DND-41 (cell line): Measurements from ENCODE around the gene CRISPLD2.

Source experiments
- ATAC-seq: fragments of 200-7000 bp; cut with Tn5 transposase; 3 replicates; pipeline ENCODE4 v1.9.1; 2021; ENCODE audit warnings: low read depth; ENCODE audit not compliant: insufficient read depth
- DNase-seq: peaks from one replicate; pipeline ENCODE4 v3.0.0-alpha.2; 2020
- H2AFZ ChIP-seq: 2 replicates; pipeline ENCODE4 v1.6.0; 2012; ENCODE audit warnings: low read depth, low read length
- H3K27ac ChIP-seq: 2 replicates; pipeline ENCODE4 v1.5.1; 2012; ENCODE audit warnings: low read length, inconsistent platforms
- H3K27me3 ChIP-seq: fragments of 200-600 bp; sonication (generic); 2 replicates; pipeline ENCODE4 v1.6.0; 2012; ENCODE audit warnings: low read length, mild to moderate bottlenecking, inconsistent platforms; ENCODE audit not compliant: insufficient read depth, poor library complexity
- H3K36me3 ChIP-seq: 2 replicates; pipeline ENCODE4 v1.5.1; 2012; ENCODE audit warnings: low read length, inconsistent platforms; ENCODE audit not compliant: insufficient read depth
- H3K4me1 ChIP-seq: 2 replicates; pipeline ENCODE4 v1.5.1; 2012; ENCODE audit warnings: mild to moderate bottlenecking, low read length; ENCODE audit not compliant: insufficient read depth
- H3K4me2 ChIP-seq: 2 replicates; pipeline ENCODE4 v1.6.0; 2012; ENCODE audit warnings: mild to moderate bottlenecking, moderate library complexity, low read length, inconsistent platforms; ENCODE audit not compliant: insufficient read depth
- H3K4me3 ChIP-seq, 2 experiments: fragments of 200-600 bp in 1 of 2; shearing (Covaris generic) in 1 of 2; 2 replicates each; pipeline ENCODE4 v1.5.1; 2012 to 2016; ENCODE audit warnings: inconsistent platforms in 2 of 2, low read length in 2 of 2, mild to moderate bottlenecking in 2 of 2, low read depth in 1 of 2, moderate library complexity in 1 of 2
- H3K79me2 ChIP-seq: 2 replicates; pipeline ENCODE4 v1.6.0; 2012; ENCODE audit warnings: low read length, inconsistent platforms; ENCODE audit not compliant: insufficient read depth
- H3K9ac ChIP-seq: 2 replicates; pipeline ENCODE4 v1.6.0; 2012; ENCODE audit warnings: low read depth, mild to moderate bottlenecking, inconsistent platforms, low read length, moderate library complexity
- H3K9me3 ChIP-seq: 2 replicates; pipeline ENCODE4 v1.5.1; 2012; ENCODE audit warnings: low read length, moderate library complexity, mild to moderate bottlenecking, inconsistent platforms; ENCODE audit not compliant: insufficient read depth, severe bottlenecking
- H4K20me1 ChIP-seq: 2 replicates; pipeline ENCODE4 v1.6.0; 2012; ENCODE audit warnings: low read length; ENCODE audit not compliant: insufficient read depth
- EZH2 ChIP-seq: IDR thresholded peaks from 3 replicates; pipeline ENCODE4 v1.6.1; 2012; ENCODE audit warnings: borderline replicate concordance, low read depth, mild to moderate bottlenecking, moderate library complexity, low read length, inconsistent platforms; ENCODE audit not compliant: severe bottlenecking
- TF ChIP-seq, protein P1 (sequence below): IDR thresholded peaks from 2 replicates; pipeline ENCODE4 v1.5.1; 2012; ENCODE audit warnings: borderline replicate concordance, low read length, moderate library complexity, mild to moderate bottlenecking; ENCODE audit not compliant: poor library complexity, severe bottlenecking; ENCODE audit errors: extremely low read depth

Gene CRISPLD2

DNA sequence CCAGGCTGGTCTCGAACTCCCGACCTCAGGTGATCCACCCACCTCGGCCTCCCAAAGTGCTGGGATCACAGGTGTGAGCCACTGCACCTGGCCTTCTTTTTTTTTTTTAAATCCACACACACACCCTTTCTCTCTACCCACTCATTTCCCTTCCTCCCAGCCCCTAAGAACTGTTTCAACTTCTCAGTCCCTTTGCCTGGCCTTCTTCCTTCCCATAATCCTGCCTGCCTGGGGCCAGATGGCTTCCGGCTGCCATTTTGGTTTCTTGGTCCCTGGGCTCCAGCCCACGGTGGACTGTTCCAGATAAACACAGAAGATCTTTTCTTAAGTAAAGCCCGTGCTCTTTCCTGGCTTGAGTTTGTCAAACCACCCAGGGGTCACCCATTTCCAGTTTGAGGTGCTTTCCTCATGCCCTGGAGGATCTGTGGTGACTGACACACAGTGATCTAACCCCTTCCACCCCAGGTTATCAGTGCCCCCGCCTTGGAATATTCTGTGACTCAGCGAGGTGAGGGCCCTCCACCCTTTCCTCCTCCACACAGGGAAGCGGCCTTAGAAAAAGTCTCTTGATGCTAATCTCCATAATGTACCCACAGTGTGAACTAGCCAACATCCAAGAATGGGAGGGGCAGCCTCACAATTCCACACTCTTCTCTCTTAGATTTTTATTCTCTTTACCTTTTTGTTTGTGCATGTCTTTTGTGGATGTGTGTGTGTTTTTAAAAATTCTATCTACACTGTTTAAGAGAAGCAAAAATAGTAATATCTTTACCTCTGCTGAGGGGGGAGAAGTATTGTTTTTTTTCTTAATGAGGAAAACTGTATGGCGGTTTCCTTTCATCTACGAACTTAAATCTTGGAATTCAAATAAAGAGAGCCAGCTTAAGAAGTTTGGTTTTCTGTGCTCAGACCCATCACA, 60.0 kb downstream of the CRISPLD2 start:
- Histone ChIP-seq H3K27ac (no peak overlapping the region), H3K4me2 (no peak overlapping the region), H3K9ac (no peak overlapping the region), H3K4me3 (no peak overlapping the region), H2AFZ (no peak overlapping the region), H3K4me1 (no peaks in the 10 kb centered on the region), H4K20me1 (no peaks in the 10 kb centered on the region), H3K79me2 (no peaks in the 10 kb centered on the region), H3K36me3 (no peaks in the 10 kb centered on the region), H3K27me3 (peaks cover 4% of the 10 kb centered on the region), H3K9me3 (no peaks in the 10 kb centered on the region)
- no peak for TF ChIP-seq EZH2
- TF ChIP-seq, protein P1, sequence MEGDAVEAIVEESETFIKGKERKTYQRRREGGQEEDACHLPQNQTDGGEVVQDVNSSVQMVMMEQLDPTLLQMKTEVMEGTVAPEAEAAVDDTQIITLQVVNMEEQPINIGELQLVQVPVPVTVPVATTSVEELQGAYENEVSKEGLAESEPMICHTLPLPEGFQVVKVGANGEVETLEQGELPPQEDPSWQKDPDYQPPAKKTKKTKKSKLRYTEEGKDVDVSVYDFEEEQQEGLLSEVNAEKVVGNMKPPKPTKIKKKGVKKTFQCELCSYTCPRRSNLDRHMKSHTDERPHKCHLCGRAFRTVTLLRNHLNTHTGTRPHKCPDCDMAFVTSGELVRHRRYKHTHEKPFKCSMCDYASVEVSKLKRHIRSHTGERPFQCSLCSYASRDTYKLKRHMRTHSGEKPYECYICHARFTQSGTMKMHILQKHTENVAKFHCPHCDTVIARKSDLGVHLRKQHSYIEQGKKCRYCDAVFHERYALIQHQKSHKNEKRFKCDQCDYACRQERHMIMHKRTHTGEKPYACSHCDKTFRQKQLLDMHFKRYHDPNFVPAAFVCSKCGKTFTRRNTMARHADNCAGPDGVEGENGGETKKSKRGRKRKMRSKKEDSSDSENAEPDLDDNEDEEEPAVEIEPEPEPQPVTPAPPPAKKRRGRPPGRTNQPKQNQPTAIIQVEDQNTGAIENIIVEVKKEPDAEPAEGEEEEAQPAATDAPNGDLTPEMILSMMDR, result no peak
- DNase-seq (no peak), ATAC-seq (no peak)

DNA sequence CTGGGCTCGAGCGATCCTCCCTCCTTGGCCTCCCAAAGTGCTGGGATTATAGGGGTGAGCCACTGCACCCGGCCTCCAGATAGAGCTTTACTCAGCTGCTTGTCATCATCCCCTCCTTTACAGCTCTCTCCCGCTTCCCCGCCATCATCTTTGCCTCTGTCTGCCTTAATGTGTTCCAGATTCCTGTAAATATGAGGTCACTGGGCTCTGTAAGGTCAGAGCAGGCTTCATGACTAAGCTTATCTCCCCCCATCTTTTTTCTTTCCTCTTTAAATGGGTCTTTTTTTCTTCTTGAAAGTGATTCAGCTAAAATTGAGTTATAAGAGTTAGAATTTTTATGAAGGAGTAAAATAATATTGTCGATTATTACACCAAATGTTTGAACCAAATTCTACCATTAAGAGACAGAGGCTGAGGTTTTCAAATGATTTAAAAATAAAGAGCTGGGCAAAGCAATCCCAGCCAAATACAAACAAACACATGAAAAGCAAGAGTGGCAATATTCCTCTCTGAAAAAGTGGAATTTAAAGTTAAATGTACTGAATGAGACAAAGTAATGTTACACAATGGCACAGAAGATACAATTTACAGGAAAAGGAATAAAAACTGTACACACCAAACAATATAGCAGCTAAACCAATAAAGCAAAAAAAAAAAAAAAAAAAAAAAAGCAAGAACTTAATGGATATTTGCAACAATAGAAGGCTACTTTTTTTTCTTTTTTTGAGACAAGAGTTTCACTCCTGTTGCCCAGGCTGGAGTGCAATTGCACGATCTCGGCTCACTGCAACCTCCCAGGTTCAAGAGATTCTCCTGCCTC, 62.1 kb downstream of the CRISPLD2 start:
- H3K4me1 ChIP-seq, result no peaks in the 10 kb centered on the region
- no peak overlapping the region for H2AFZ ChIP-seq
- H3K36me3 ChIP-seq, result no peaks in the 10 kb centered on the region
- no peak for TF ChIP-seq EZH2
- TF ChIP-seq, protein P1, result no peak
- no peak overlapping the region for H3K9ac ChIP-seq
- no peaks in the 10 kb centered on the region for H3K9me3 ChIP-seq
- no peak overlapping the region for H3K4me3 ChIP-seq
- DNase-seq, result no peak
- H3K27ac ChIP-seq, result no peak overlapping the region
- H3K79me2 ChIP-seq, result no peaks in the 10 kb centered on the region
- ATAC-seq, result no peak
- no peak overlapping the region for H3K4me2 ChIP-seq
- H4K20me1 ChIP-seq, result no peaks in the 10 kb centered on the region
- peaks cover 4% of the 10 kb centered on the region for H3K27me3 ChIP-seq

DNA sequence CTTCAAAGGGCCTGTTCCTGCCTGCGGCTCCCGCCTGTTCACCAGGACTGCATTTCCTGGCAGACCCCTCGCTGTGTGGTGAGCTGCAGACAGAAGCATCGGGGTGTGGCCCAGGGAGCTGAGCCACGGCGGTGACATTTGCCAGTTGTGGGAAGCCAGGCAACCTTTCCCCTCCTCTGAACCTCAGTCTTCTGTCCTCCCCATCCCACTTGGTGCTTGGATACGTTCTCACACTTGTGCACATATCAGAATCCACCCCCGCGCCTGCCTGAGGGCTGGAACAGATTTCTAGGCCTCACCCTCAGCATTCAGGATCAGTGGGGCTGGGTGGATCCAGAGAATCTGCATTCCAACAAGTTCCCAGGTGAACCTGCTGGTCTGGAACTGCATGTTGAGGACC, 63.5 kb downstream of the CRISPLD2 start:
- no peak overlapping the region for H3K4me2 ChIP-seq

More for the DNA sequence above, 63.5 kb downstream of the CRISPLD2 start:
- Histone ChIP-seq H4K20me1 (no peaks in the 10 kb centered on the region), H3K27me3 (peaks cover 6% of the 10 kb centered on the region), H3K9ac (no peak overlapping the region), H3K27ac (no peak overlapping the region), H3K9me3 (no peaks in the 10 kb centered on the region), H2AFZ (no peak overlapping the region), H3K79me2 (no peaks in the 10 kb centered on the region), H3K4me1 (no peaks in the 10 kb centered on the region), H3K4me3 (no peak overlapping the region), H3K36me3 (no peaks in the 10 kb centered on the region)
- TF ChIP-seq, protein P1, result no peak
- no peak for TF ChIP-seq EZH2
- DNase-seq, result no peak
- no peak for ATAC-seq
